ENCODE results near the gene SRP9. TPM values are rescaled to one million over a fixed set of nuclear protein-coding genes. Genes with fewer than 3 reads are reported as not detected.
A peak's percentile ranks its signal among the peaks of the same experiment; 100 is the strongest.
"Not testable (repeated sequence)": the region's sequence is repeated elsewhere in the genome, so short reads cannot be mapped to it uniquely, and the experiment has no call there.

Gene SRP9
- total RNA-seq, 1 donor from 2014 or later: 313 TPM

DNA sequence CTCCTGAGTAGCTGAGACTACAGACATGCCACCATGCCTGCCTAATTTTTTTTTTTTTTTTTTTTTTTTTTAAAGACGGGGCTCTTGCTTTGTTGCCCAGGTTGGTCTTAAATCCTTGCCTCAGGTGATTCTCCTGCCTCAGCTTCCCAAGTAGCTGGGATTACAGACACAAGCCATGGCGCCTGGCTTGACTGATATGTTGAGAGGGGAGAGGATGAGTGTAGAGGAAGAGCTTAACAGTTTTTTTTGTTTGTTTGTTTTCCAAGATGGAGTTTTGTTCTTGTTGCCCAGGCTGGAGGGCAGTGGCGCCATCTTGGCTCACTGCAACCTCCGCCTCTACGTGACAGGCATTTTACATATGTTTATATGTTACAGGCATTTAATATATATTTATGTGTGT, 2.5 kb downstream of the SRP9 start:
- Mint-ChIP-seq H3K27ac (no peak overlapping the region), H3K9me3 (no peaks in the 10 kb centered on the region), H3K4me3 (peak overlapping the region; percentile 62), H3K27me3 (no peaks in the 10 kb centered on the region), H3K36me3 (peaks cover 12% of the 10 kb centered on the region), H3K4me1 (ENCODE audit: unreplicated experiment) (peaks cover 14% of the 10 kb centered on the region)
- no peak for DNase-seq (ENCODE audit: extremely low spot score, unreplicated experiment)
- no peak for TF ChIP-seq CTCF (conservative IDR thresholded peaks at IDR 0.05)

- Mint-ChIP-seq H3K27me3 (no peaks in the 10 kb centered on the region), H3K36me3 (peaks cover 12% of the 10 kb centered on the region), H3K4me1 (ENCODE audit: unreplicated experiment) (peaks cover 14% of the 10 kb centered on the region), H3K9me3 (no peaks in the 10 kb centered on the region), H3K4me3 (peak overlapping the region; percentile 66), H3K27ac (no peak overlapping the region)
- no peak for TF ChIP-seq CTCF (conservative IDR thresholded peaks at IDR 0.05)
- no peak for DNase-seq (ENCODE audit: extremely low spot score, unreplicated experiment)
These were observed 3.0 kb downstream of the SRP9 start for GRCh38 chr1:225780630-225781029.

- peaks cover 17% of the 10 kb centered on the region for H3K9me3 Mint-ChIP-seq
These were observed 11.5 kb downstream of the SRP9 start for GRCh38 chr1:225789142-225789541.

DNA sequence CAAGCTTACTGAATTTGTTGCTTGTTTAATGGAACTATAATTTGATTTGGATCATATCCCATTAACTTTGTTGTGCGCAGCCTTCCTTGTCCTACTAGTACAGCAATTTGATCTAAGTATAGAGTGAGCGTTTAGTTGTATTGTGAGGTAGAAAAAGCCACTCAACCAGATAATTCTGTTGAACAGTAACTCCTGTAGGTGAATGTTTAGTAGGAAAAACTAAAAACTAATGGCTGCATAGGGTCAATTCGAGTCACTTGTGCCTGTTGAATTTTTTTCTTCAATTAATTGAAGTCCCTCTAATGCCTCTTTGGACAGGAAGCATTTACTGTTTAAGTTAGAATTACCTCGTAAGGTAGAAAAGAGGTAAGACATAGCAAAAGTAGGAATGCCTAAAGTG, 17.3 kb downstream of the SRP9 start:
- no peak for TF ChIP-seq CTCF (conservative IDR thresholded peaks at IDR 0.05)
- Mint-ChIP-seq H3K27me3 (no peaks in the 10 kb centered on the region), H3K4me3 (no peak overlapping the region), H3K9me3 (peaks cover 13% of the 10 kb centered on the region), H3K36me3 (peaks cover 65% of the 10 kb centered on the region), H3K4me1 (ENCODE audit: unreplicated experiment) (no peaks in the 10 kb centered on the region), H3K27ac (no peak overlapping the region)
- DNase-seq (ENCODE audit: extremely low spot score, unreplicated experiment): no peak

More at GRCh38 chr1:225789142-225789541, 11.5 kb downstream of the SRP9 start:
- H3K4me3 Mint-ChIP-seq; H3K4me1 Mint-ChIP-seq (ENCODE audit: unreplicated experiment); H3K27me3 Mint-ChIP-seq; H3K27ac Mint-ChIP-seq; DNase-seq (ENCODE audit: extremely low spot score, unreplicated experiment): not testable (repeated sequence)
- H3K36me3 Mint-ChIP-seq: peaks cover 56% of the 10 kb centered on the region

GRCh38 chr1:225796097-225796496, 18.5 kb downstream of the SRP9 start:
- Mint-ChIP-seq H3K36me3 (peaks cover 60% of the 10 kb centered on the region), H3K9me3 (peaks cover 13% of the 10 kb centered on the region)
- not testable (repeated sequence) for H3K4me1 Mint-ChIP-seq (ENCODE audit: unreplicated experiment); H3K4me3 Mint-ChIP-seq; H3K27me3 Mint-ChIP-seq; H3K27ac Mint-ChIP-seq; DNase-seq (ENCODE audit: extremely low spot score, unreplicated experiment)

- not testable (repeated sequence) for H3K27ac Mint-ChIP-seq; DNase-seq (ENCODE audit: extremely low spot score, unreplicated experiment); H3K9me3 Mint-ChIP-seq
These were observed 23.5 kb downstream of the SRP9 start for GRCh38 chr1:225801146-225801545.

DNA sequence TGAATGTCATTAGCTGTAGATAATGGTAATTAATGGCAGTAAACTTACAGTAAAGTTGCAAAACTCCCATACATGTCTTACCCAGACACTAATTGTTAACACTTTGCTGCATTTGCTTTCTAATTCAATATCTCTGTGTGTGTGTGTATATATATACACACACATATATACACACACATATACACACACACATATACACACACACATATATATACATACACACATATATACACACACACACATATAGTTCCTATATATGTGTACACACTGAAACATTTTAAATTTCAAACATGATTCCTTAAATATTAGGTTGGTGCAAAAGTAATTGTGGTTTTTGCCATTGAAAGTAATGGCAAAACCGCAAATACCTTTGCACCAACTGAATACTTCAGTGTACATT, 28.6 kb downstream of the SRP9 start:
- no peak overlapping the region for H3K4me3 Mint-ChIP-seq
- no peaks in the 10 kb centered on the region for H3K27me3 Mint-ChIP-seq
- DNase-seq (ENCODE audit: extremely low spot score, unreplicated experiment): no peak
- peaks cover 8% of the 10 kb centered on the region for H3K36me3 Mint-ChIP-seq
- TF ChIP-seq CTCF (conservative IDR thresholded peaks at IDR 0.05): no peak
- H3K4me1 Mint-ChIP-seq (ENCODE audit: unreplicated experiment): peaks cover 7% of the 10 kb centered on the region
- H3K9me3 Mint-ChIP-seq: no peaks in the 10 kb centered on the region
- no peak overlapping the region for H3K27ac Mint-ChIP-seq

More at GRCh38 chr1:225801146-225801545, 23.5 kb downstream of the SRP9 start:
- peaks cover 29% of the 10 kb centered on the region for H3K36me3 Mint-ChIP-seq
- H3K4me3 Mint-ChIP-seq; H3K27me3 Mint-ChIP-seq; H3K4me1 Mint-ChIP-seq (ENCODE audit: unreplicated experiment): not testable (repeated sequence)

DNA sequence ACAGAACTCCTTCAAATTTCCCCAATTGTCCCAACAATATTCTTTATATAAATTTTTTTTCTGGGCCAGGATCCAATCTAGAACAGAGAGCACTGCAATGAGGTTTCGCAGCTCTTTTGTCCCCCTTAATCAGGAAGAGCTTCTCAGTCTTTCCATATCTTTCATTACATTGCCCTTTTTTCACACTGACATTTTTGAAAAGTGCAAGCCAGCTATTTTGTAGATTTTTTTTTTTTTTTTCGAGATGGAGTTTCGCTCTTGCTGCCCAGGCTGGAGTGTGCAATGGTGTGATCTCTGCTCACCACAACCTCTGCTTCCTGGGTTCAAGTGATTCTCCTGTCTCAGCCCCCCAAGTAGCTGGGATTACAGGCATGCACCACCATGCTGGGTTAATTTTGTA, 29.1 kb downstream of the SRP9 start:
- not testable (repeated sequence) for H3K9me3 Mint-ChIP-seq; H3K36me3 Mint-ChIP-seq; H3K27me3 Mint-ChIP-seq; H3K27ac Mint-ChIP-seq; H3K4me3 Mint-ChIP-seq; DNase-seq (ENCODE audit: extremely low spot score, unreplicated experiment)
- peaks cover 12% of the 10 kb centered on the region for H3K4me1 Mint-ChIP-seq (ENCODE audit: unreplicated experiment)

All from type B pancreatic cell (in vitro differentiated cells).